ENCODE results near the gene NBAS. TPM values are rescaled to one million over a fixed set of nuclear protein-coding genes. Genes with fewer than 3 reads are reported as not detected.
"Not testable (repeated sequence)": the region's sequence is repeated elsewhere in the genome, so short reads cannot be mapped to it uniquely, and the experiment has no call there.

The NBAS gene
- total RNA-seq, 2 donors from 2014 or later, result 29.3 to 32.5 TPM

DNA sequence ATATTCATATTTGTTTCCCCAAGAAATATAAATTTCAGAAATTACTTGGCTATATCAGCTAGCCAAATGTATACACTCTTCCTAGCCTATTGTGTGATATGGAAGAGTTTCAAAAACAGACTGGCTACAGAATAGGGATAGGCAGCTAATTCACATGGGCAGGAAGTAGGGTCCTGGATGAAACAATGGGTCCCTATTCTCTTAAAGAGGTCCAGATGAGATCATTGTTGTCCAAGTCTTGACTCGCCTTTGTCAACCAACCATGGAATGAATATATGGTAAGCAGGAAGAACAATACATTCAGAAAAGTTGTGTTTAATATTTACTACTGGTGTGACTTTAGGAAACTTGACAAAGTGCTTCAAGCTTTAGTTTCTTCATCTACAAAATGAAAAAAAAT is 319.9 kb downstream of the NBAS start:
- peaks cover 19% of the 10 kb centered on the region for H3K4me1 Mint-ChIP-seq
- H3K9me3 ChIP-seq (ENCODE audit: control insufficient read depth, low read length, poor library complexity, severe bottlenecking), result no peaks in the 10 kb centered on the region
- no peaks in the 10 kb centered on the region for H3K27me3 Mint-ChIP-seq
- DNase-seq, result no peak
- H3K27ac Mint-ChIP-seq, result no peak overlapping the region
- H3K36me3 Mint-ChIP-seq (ENCODE audit: low read depth), result peaks cover 6% of the 10 kb centered on the region
- no peak overlapping the region for H3K4me3 Mint-ChIP-seq
- ATAC-seq, result no peak

DNA sequence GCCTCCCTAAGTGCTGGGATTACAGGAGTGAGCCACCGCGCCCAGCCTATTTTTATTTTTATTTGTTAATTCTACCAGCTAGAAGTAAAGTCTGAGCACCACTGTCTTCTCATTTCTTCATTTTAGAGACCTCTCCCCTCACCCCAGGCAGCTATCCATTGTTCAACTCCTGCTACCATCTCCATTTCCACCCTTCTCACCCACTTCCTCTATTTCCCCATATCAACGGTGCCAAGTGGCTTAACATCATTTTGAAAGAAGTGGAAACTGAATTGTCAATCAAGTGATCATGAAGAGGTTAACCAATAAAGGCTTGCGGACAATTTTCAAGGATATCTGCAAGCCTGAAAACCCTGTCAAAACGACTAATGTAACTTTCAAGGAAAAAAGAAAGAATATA is 323.1 kb downstream of the NBAS start:
- Mint-ChIP-seq H3K4me1 (peaks cover 3% of the 10 kb centered on the region), H3K27ac (no peak overlapping the region), H3K36me3 (ENCODE audit: low read depth) (peaks cover 3% of the 10 kb centered on the region), H3K4me3 (no peak overlapping the region), H3K27me3 (no peaks in the 10 kb centered on the region)
- H3K9me3 ChIP-seq (ENCODE audit: control insufficient read depth, low read length, poor library complexity, severe bottlenecking), result no peaks in the 10 kb centered on the region
- DNase-seq, result no peak
- no peak for ATAC-seq

DNA sequence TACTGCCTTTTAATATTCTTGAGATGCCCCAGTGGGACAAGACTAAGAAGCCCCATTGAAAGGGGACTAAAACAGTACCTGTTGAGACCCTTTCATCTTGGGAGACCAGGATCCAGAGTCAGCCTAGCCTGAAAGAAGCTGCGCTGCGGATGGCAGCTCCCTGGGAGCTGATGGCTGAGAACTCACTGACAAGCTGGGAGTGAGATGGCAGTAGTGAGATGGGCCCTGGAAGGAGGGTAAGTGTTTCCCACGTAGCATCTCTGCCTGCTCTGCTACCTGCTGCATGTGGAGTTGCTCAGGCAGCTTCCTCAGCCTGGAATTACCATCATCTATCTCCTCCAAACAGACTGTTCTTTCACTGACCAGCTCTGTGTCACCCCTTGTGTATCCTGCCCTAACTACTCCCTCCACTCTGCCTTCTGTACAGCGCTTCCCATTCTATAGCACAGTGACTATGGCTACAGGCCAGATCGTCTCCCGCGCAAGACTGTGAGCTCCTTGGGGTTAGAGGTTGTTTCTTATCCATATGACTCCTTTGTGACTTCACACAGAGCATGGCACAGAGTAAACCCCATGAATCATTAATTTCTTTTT is 330.4 kb downstream of the NBAS start:
- no peaks in the 10 kb centered on the region for H3K9me3 ChIP-seq (ENCODE audit: control insufficient read depth, low read length, poor library complexity, severe bottlenecking)
- Mint-ChIP-seq H3K27me3 (no peaks in the 10 kb centered on the region), H3K27ac (no peak overlapping the region), H3K4me3 (no peak overlapping the region), H3K36me3 (ENCODE audit: low read depth) (peaks cover 15% of the 10 kb centered on the region), H3K4me1 (no peaks in the 10 kb centered on the region)
- DNase-seq (no peak), ATAC-seq (no peak)

DNA sequence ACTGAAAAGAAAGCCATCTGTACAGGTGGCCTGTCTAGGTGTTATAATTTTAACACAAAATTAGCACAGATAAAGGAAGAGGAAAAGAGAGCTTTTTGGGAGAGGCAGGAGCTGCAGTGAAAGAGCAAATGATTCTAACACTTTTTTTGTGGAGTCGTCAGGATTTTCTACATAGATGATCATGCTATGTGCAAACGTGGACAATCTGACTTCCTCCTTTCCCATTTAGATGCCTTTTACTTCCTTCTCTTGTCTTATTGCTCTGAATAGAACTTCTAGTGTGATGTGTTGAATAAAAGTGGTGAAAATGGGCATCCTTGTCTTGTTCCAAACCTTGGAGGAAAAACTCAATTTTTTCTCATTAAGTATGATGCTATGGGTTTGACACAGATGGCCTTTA is 334.5 kb downstream of the NBAS start:
- H3K4me1 Mint-ChIP-seq, result no peaks in the 10 kb centered on the region
- ATAC-seq (no peak), DNase-seq (no peak)
- H3K9me3 ChIP-seq (ENCODE audit: control insufficient read depth, low read length, poor library complexity, severe bottlenecking), result no peaks in the 10 kb centered on the region
- H3K27ac Mint-ChIP-seq, result no peak overlapping the region
- H3K36me3 Mint-ChIP-seq (ENCODE audit: low read depth), result peaks cover 19% of the 10 kb centered on the region
- H3K27me3 Mint-ChIP-seq, result no peaks in the 10 kb centered on the region
- H3K4me3 Mint-ChIP-seq, result no peak overlapping the region

DNA sequence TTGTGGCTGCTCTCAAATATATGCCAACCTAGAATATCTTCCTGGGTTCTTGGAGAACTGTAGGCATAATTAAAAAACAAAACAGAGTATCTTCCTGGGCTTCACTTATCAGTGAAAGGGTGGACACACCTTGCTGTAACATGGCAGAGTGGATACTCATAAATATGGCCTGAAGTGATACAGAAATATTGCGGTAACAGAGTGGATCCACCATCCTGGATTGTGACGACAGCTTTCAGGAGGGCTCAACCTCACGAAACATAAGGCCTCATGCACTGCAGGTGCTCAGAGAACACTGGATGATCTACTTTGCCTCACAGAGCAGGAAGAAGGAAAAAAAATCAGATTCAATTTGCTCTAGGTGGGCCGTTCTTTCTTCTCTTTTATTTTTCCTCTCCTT is 336.0 kb downstream of the NBAS start:
- Mint-ChIP-seq H3K36me3 (ENCODE audit: low read depth) (peaks cover 13% of the 10 kb centered on the region), H3K27me3 (no peaks in the 10 kb centered on the region), H3K27ac (no peak overlapping the region), H3K4me3 (no peak overlapping the region), H3K4me1 (no peaks in the 10 kb centered on the region)
- DNase-seq, result no peak
- H3K9me3 ChIP-seq (ENCODE audit: control insufficient read depth, low read length, poor library complexity, severe bottlenecking), result no peaks in the 10 kb centered on the region
- no peak for ATAC-seq

DNA sequence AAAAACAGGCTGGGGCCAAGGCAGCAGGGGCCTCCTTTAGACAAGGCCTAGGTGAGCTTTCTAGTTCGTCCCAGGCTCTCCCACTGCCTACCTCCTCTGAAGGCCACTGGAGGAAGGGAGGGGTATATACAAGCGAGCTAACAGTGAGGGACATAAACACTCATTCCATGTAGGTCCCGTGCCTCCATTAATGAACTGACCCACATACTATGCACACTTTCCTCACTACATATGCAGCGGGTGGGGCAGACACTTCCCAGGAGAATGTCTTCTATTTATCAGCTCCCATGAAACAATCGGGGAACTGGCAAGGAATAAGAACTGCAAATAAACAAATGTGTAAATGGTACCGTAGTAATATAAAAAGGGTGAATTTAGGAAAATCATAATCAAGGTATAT is 336.5 kb downstream of the NBAS start:
- no peak overlapping the region for H3K4me3 Mint-ChIP-seq
- H3K27me3 Mint-ChIP-seq, result no peaks in the 10 kb centered on the region
- no peak overlapping the region for H3K27ac Mint-ChIP-seq
- no peaks in the 10 kb centered on the region for H3K9me3 ChIP-seq (ENCODE audit: control insufficient read depth, low read length, poor library complexity, severe bottlenecking)
- no peaks in the 10 kb centered on the region for H3K4me1 Mint-ChIP-seq
- no peak for ATAC-seq
- no peak for DNase-seq
- peaks cover 11% of the 10 kb centered on the region for H3K36me3 Mint-ChIP-seq (ENCODE audit: low read depth)

DNA sequence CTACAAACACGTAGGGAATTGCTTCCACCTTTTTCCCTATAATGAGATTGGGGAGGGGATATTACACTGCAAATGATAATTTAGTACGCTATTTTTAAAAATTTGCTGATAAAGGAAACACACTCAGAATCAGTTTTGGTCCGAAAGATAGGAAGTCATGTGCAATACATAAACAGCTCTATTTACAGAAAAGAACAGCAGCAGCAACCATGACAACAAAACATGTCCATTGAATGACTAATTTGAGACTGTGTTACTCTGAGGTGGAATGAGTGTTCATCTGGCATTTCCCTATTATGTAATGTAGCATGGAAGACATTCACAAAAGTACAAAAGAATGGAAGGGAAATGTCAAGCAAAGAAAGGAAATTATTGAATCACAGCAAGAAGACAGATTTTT is 337.2 kb downstream of the NBAS start:
- peaks cover 10% of the 10 kb centered on the region for H3K36me3 Mint-ChIP-seq (ENCODE audit: low read depth)

DNA sequence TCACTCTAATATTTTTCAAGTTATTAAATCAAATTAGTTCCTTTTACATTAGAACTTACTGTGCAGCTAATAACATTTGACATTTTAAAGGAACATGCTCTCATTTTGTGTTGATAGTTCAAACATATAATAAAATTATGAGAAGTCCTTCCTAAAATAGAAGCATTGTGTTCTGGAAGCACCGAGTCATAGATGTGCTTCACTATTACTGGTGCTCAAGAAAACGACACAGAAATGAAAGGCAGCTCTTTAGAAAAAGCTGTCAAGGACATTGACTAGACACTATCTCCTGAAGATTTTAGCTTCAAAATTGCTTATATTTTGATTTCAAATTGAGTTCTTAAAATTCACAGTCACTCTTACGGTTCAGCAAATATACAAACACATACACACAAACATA is 338.3 kb downstream of the NBAS start:
- H3K36me3 Mint-ChIP-seq (ENCODE audit: low read depth), result peaks cover 5% of the 10 kb centered on the region

More for the DNA sequence above, 337.2 kb downstream of the NBAS start:
- H3K9me3 ChIP-seq (ENCODE audit: control insufficient read depth, low read length, poor library complexity, severe bottlenecking), result no peaks in the 10 kb centered on the region
- DNase-seq (no peak), ATAC-seq (no peak)
- Mint-ChIP-seq H3K4me1 (no peaks in the 10 kb centered on the region), H3K4me3 (no peak overlapping the region), H3K27me3 (no peaks in the 10 kb centered on the region), H3K27ac (peak overlapping the region; percentile 57)

DNA sequence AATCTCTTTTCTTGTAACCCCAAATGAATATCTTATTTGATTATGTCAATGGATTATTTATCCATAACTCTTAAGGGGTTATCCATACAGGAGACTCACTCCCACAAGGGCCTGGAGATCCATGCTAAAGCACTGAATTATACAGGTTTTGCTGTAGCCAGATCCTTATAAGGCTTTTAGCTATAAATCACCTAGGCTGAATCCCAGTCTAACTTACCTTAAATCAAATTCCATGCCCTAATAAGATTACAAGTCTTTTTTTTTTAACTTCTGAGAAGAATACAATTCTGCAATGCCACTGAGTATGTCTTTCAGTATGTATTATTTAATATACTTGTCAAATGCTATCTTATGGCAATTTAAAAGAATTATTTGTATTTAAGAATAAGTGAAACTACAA is 340.5 kb downstream of the NBAS start:
- no peaks in the 10 kb centered on the region for H3K27me3 Mint-ChIP-seq
- no peaks in the 10 kb centered on the region for H3K4me1 Mint-ChIP-seq
- no peak overlapping the region for H3K27ac Mint-ChIP-seq
- no peaks in the 10 kb centered on the region for H3K9me3 ChIP-seq (ENCODE audit: control insufficient read depth, low read length, poor library complexity, severe bottlenecking)
- no peak overlapping the region for H3K4me3 Mint-ChIP-seq
- DNase-seq (no peak), ATAC-seq (no peak)
- H3K36me3 Mint-ChIP-seq (ENCODE audit: low read depth), result peaks cover 5% of the 10 kb centered on the region

More for the DNA sequence above, 338.3 kb downstream of the NBAS start:
- no peak overlapping the region for H3K4me3 Mint-ChIP-seq
- ATAC-seq, result no peak
- H3K27me3 Mint-ChIP-seq, result no peaks in the 10 kb centered on the region
- H3K4me1 Mint-ChIP-seq, result no peaks in the 10 kb centered on the region
- DNase-seq, result no peak
- H3K27ac Mint-ChIP-seq, result peak overlapping the region; percentile 3
- no peaks in the 10 kb centered on the region for H3K9me3 ChIP-seq (ENCODE audit: control insufficient read depth, low read length, poor library complexity, severe bottlenecking)

DNA sequence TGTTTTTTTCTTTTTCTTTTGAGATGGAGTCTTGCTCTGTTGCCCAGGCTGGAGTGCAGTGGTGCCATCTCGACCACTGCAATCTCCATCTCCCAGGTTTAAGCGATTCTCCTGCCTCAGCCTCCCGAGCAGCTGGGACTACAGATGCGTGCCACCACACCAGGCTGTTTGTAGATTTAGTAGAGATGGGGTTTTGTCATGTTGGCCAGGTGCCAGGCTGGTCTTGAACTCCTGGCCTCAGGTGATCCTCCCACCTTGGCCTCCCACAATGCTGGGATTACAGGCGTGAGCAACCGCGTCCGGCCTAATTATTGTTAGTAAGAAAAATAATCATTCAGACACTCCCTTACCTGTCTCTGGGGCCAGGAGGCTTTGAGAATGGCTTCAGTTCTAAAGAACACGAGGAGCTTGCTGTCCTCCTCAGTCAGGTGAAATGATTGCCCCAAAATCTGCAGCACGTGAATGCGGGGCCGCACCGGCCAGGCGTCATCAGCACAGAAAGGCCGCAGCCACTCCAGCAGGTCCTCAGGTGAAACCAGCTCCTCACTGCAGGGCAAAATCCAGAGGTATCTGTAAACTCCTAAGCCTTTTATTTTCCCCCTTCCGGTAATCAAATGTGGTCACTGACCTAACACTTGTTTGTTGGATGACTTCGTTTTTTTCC is 342.6 kb downstream of the NBAS start:
- peaks cover 3% of the 10 kb centered on the region for H3K36me3 Mint-ChIP-seq (ENCODE audit: low read depth)
- no peak overlapping the region for H3K4me3 Mint-ChIP-seq
- no peaks in the 10 kb centered on the region for H3K27me3 Mint-ChIP-seq
- no peak for ATAC-seq
- no peaks in the 10 kb centered on the region for H3K9me3 ChIP-seq (ENCODE audit: control insufficient read depth, low read length, poor library complexity, severe bottlenecking)
- H3K4me1 Mint-ChIP-seq, result no peaks in the 10 kb centered on the region
- H3K27ac Mint-ChIP-seq, result no peak overlapping the region
- DNase-seq, result no peak

DNA sequence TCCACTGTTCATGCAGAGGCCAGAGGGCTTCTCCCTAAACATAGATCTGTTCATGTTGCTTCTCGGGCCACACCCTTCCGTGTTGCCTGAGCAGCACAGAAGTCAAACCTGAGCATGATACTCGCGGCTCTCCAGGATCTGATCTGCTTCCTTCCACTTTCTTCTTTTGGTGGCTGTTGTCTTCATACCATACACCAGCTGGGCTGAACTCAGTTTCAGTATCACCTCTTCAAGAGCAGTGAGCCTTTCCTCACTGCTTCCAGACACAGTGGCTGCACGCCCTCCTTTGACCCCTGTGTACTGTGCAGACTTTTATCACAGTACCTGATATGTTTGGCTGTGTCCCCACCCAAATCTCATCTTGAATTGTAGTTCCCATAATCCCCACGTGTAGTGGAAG is 348.9 kb downstream of the NBAS start:
- no peak for ATAC-seq
- Mint-ChIP-seq H3K27me3 (no peaks in the 10 kb centered on the region), H3K27ac (no peak overlapping the region), H3K4me3 (no peak overlapping the region), H3K4me1 (no peaks in the 10 kb centered on the region), H3K36me3 (ENCODE audit: low read depth) (peaks cover 16% of the 10 kb centered on the region)
- DNase-seq, result no peak
- no peaks in the 10 kb centered on the region for H3K9me3 ChIP-seq (ENCODE audit: control insufficient read depth, low read length, poor library complexity, severe bottlenecking)

DNA sequence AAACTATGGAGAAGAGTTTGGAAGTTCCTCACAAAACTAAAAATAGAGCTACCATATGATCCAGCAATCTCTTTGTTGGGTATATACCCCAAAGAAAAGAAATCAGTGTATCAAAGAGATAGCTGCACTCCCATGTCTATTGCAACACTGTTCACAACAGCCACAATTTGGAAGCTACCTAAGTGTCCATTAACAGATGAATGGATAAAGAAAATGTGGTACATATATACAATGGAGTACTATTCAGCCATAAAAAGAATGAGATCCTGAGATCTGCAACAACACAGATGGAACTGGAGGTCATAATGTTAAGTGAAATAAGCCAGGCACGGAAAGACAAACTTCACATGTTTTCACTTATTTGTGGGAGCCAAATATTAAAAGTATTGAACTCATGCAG is 350.6 kb downstream of the NBAS start:
- not testable (repeated sequence) for DNase-seq; H3K9me3 ChIP-seq (ENCODE audit: control insufficient read depth, low read length, poor library complexity, severe bottlenecking); ATAC-seq; H3K27me3 Mint-ChIP-seq; H3K4me1 Mint-ChIP-seq; H3K27ac Mint-ChIP-seq; H3K4me3 Mint-ChIP-seq
- peaks cover 23% of the 10 kb centered on the region for H3K36me3 Mint-ChIP-seq (ENCODE audit: low read depth)

DNA sequence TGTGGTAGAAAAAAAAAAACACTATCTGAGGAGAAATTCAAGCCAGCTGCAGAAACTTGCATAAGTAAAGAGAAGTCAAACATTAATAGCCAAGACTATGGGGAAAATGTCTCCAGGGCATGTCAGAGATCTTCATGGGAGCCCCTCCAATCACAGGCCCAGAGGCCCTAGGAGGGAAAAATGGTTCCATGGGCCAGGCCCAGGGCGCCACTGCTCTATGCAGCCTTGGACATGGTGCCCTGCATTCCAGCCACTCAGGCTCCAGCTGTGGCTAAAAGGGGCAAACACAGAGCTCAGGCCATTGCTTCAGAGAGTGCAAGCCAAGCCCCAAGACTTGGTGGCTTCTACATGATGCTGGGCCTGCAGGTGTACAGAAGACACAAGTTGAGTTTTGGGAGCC is 354.7 kb downstream of the NBAS start:
- ATAC-seq (no peak), DNase-seq (no peak)
- Mint-ChIP-seq H3K27ac (no peak overlapping the region), H3K4me1 (no peaks in the 10 kb centered on the region), H3K36me3 (ENCODE audit: low read depth) (peaks cover 18% of the 10 kb centered on the region), H3K27me3 (no peaks in the 10 kb centered on the region), H3K4me3 (no peak overlapping the region)
- H3K9me3 ChIP-seq (ENCODE audit: control insufficient read depth, low read length, poor library complexity, severe bottlenecking), result no peaks in the 10 kb centered on the region

DNA sequence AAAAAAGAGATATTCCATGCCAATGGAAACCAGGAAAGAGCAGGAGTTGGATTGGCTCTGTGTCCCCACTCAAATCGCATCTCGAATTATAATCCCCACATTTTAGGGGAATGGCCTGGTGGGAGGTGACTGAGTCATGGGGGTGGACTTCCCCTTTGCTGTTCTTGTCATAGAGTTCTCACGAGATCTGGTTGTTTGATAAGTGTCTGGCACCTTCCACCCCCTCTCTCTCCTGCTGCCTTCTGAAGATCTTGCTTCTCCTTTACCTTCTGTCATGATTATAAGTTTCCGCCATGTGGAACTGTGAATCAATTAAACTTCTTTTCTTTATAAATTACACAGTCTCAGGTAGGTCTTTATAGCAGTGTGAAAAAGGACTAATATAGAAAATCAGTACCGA is 355.6 kb downstream of the NBAS start:
- H3K9me3 ChIP-seq (ENCODE audit: control insufficient read depth, low read length, poor library complexity, severe bottlenecking), result no peaks in the 10 kb centered on the region
- H3K4me3 Mint-ChIP-seq, result no peak overlapping the region
- H3K27me3 Mint-ChIP-seq, result no peaks in the 10 kb centered on the region
- no peak for ATAC-seq
- H3K36me3 Mint-ChIP-seq (ENCODE audit: low read depth), result peaks cover 16% of the 10 kb centered on the region
- no peak overlapping the region for H3K27ac Mint-ChIP-seq
- DNase-seq, result no peak
- no peaks in the 10 kb centered on the region for H3K4me1 Mint-ChIP-seq

Data from T-helper 17 cell (primary cell).